ENCODE measurements around the gene ARID1B. TPM values are rescaled to one million over a fixed set of nuclear protein-coding genes. Genes with fewer than 3 reads are reported as not detected.

The ARID1B gene
- total and polyA plus RNA-seq, 2 experiments from 2014 or later = 41.9 to 72.7 TPM

- no peak overlapping the region for H3K4me3 ChIP-seq
- H3K9me3 ChIP-seq (ENCODE audit: low read depth) = no peaks in the 10 kb centered on the region
- TF ChIP-seq CTCF (IDR thresholded peaks at IDR 0.05; ENCODE audit: low read depth, low read length) = no peak
- no peak for DNase-seq (ENCODE audit: low read depth in 1 of 2, low spot score in 1 of 2)
- peaks cover 21% of the 10 kb centered on the region for H3K4me1 ChIP-seq (ENCODE audit: low read depth)
- no peak overlapping the region for H3K27ac ChIP-seq
- H3K36me3 ChIP-seq = peaks cover 5% of the 10 kb centered on the region
- H3K27me3 ChIP-seq = no peaks in the 10 kb centered on the region
Observed at GRCh38 chr6:157091243-157091642, 314.1 kb downstream of the ARID1B start.

- Histone ChIP-seq H3K4me3 (no peak overlapping the region), H3K9me3 (ENCODE audit: low read depth) (no peaks in the 10 kb centered on the region), H3K4me1 (ENCODE audit: low read depth) (peaks cover 23% of the 10 kb centered on the region), H3K27ac (no peak overlapping the region), H3K36me3 (no peaks in the 10 kb centered on the region), H3K27me3 (no peaks in the 10 kb centered on the region)
- no peak for TF ChIP-seq CTCF (IDR thresholded peaks at IDR 0.05; ENCODE audit: low read depth, low read length)
- peak in 1 of 2 donors; percentile 25 for DNase-seq (ENCODE audit: low read depth in 1 of 2, low spot score in 1 of 2)
Observed at GRCh38 chr6:157091856-157092460, 314.8 kb downstream of the ARID1B start.

GRCh38 chr6:157092736-157093135 is 315.6 kb downstream of the ARID1B start:
- H3K4me1 ChIP-seq (ENCODE audit: low read depth) = peaks cover 30% of the 10 kb centered on the region
- no peaks in the 10 kb centered on the region for H3K36me3 ChIP-seq
- no peak overlapping the region for H3K27ac ChIP-seq
- TF ChIP-seq CTCF (IDR thresholded peaks at IDR 0.05; ENCODE audit: low read depth, low read length) = no peak
- H3K9me3 ChIP-seq (ENCODE audit: low read depth) = no peaks in the 10 kb centered on the region
- H3K4me3 ChIP-seq = no peak overlapping the region
- DNase-seq (ENCODE audit: low read depth in 1 of 2, low spot score in 1 of 2) = peak; percentile 41 to 52
- H3K27me3 ChIP-seq = no peaks in the 10 kb centered on the region

- DNase-seq (ENCODE audit: low read depth in 1 of 2, low spot score in 1 of 2) = no peak
- no peaks in the 10 kb centered on the region for H3K36me3 ChIP-seq
- no peak overlapping the region for H3K4me3 ChIP-seq
- peaks cover 29% of the 10 kb centered on the region for H3K4me1 ChIP-seq (ENCODE audit: low read depth)
- no peaks in the 10 kb centered on the region for H3K9me3 ChIP-seq (ENCODE audit: low read depth)
- TF ChIP-seq CTCF (IDR thresholded peaks at IDR 0.05; ENCODE audit: low read depth, low read length) = no peak
- no peaks in the 10 kb centered on the region for H3K27me3 ChIP-seq
- H3K27ac ChIP-seq = no peak overlapping the region
Observed at GRCh38 chr6:157093536-157093935, 316.4 kb downstream of the ARID1B start.

GRCh38 chr6:157094038-157094437 is 316.9 kb downstream of the ARID1B start:
- no peak for TF ChIP-seq CTCF (IDR thresholded peaks at IDR 0.05; ENCODE audit: low read depth, low read length)
- no peaks in the 10 kb centered on the region for H3K27me3 ChIP-seq
- H3K36me3 ChIP-seq = no peaks in the 10 kb centered on the region
- no peak for DNase-seq (ENCODE audit: low read depth in 1 of 2, low spot score in 1 of 2)
- H3K9me3 ChIP-seq (ENCODE audit: low read depth) = no peaks in the 10 kb centered on the region
- peaks cover 25% of the 10 kb centered on the region for H3K4me1 ChIP-seq (ENCODE audit: low read depth)
- H3K27ac ChIP-seq = no peak overlapping the region
- H3K4me3 ChIP-seq = no peak overlapping the region
